Renal cortex interstitium (tissue), 11 donors: ENCODE results near the gene HS3ST6. TPM values are rescaled to one million over a fixed set of nuclear protein-coding genes. Genes with fewer than 3 reads are reported as not detected.
"Not testable (repeated sequence)": the region's sequence is repeated elsewhere in the genome, so short reads cannot be mapped to it uniquely, and the experiment has no call there.

ENCODE experiments used
- DNase-seq, 11 donors: peaks; one replicate each; pipeline ENCODE4 v3.0.0-alpha.2; 2013; ENCODE audit warnings: low read depth in 9 of 11, low spot score in 4 of 11; ENCODE audit errors: extremely low read depth in 1 of 11
- polyA plus RNA-seq, 3 donors: library from polyadenylated mRNA; unstranded; fragments of 120-200 nt; gene quantifications; one replicate each; pipeline ENCODE4 v1.2.1, GENCODE V29; 2013; ENCODE audit not compliant: insufficient read length in 3 of 3

Gene HS3ST6
- polyA plus RNA-seq, 3 donors, result 0.20 to 0.32 (median 0.27) TPM

- DNase-seq, result no peak
These were observed 4.7 kb downstream of the HS3ST6 start for GRCh38 chr16:1913327-1914083.

- no peak for DNase-seq
These were observed 6.0 kb downstream of the HS3ST6 start for GRCh38 chr16:1912215-1912543.

- no peak for DNase-seq
These were observed 6.6 kb downstream of the HS3ST6 start for GRCh38 chr16:1911467-1912214.

DNA sequence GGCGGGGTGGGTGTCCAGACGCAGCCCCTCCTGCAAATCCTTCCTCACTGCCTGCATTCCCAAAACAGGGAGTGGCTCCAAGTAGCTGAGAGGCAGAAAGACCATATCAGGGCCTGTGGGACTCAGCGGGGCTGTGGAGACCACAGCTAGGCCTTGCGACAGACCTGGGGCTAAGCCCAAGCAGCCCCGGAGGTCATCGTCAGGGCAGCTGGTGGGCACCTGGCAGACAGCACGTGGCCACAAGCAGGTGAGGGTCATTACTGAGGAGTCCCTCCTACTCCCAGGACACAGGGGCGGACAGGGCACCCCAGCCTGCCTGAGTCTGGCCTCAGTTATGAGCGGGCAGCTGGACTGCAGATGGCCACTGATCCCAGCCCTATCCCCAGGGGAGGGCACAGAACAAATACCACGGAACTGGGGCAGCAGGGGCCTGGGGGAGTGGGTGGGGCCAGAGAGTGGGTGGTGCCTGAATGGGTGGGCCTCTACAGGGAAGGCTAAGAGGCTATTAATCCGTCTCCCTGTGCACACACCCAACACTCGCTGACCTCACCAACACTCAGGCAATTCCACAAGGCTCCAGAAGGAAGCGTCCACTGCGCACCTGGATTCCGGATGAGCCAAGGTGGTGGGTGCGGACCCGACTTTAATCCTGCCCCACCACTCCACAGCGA is 8.5 kb downstream of the HS3ST6 start:
- DNase-seq, result no peak

DNA sequence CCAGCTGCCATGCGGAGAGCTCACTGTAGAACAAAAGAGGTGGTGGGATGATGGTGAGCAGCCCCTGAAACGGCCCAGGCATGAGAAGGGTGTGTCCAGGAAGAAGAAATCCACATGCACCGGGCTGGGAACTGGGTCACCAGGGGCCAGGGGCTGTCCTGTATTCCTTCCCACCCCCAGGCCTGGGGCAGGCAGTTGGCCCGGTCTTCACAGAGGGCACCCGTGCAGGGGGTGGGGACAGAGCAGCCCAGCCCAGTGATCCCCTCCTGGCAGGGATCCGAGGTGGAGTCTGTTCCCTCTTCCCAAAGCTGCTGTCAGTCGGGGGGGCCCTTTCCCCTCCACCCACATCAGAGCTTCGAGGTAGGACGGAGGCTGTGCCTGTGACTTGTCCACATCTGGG is 9.2 kb downstream of the HS3ST6 start:
- DNase-seq, result no peak

GRCh38 chr16:1908184-1908583 is 10.0 kb downstream of the HS3ST6 start:
- DNase-seq, result no peak

DNA sequence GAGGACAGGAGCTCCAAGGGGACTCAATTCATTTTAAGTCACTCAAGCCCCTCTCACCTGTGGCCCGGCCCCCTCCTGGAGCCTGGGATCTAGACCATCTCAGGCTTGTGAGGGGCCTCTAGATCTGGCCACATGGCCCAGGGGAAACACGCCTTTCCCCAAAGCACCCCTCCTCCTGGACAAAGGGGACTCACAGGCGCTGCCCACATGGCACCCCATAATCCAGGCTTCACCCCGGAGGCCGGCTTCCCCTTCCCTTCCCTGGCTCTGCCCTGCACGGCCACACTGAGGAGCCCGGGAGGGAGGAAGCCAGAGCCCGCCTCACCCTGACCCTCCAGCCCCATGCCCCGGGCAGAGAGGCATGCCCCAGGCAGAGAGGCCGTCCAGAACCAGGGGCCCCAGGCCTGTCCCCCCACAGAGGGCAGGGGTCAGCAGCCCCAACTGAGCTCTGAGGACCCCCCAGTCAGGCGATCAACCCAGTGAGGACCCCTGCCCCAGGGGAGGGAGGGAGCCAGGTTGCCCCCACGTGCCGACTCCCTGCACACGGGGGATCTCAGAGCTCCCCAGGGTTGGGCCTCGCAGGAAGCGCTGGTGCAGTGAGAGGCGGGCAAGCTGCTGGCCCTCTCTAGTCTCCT is 10.9 kb downstream of the HS3ST6 start:
- no peak for DNase-seq

- DNase-seq, result no peak
These were observed 11.4 kb downstream of the HS3ST6 start for GRCh38 chr16:1906846-1907165.

DNA sequence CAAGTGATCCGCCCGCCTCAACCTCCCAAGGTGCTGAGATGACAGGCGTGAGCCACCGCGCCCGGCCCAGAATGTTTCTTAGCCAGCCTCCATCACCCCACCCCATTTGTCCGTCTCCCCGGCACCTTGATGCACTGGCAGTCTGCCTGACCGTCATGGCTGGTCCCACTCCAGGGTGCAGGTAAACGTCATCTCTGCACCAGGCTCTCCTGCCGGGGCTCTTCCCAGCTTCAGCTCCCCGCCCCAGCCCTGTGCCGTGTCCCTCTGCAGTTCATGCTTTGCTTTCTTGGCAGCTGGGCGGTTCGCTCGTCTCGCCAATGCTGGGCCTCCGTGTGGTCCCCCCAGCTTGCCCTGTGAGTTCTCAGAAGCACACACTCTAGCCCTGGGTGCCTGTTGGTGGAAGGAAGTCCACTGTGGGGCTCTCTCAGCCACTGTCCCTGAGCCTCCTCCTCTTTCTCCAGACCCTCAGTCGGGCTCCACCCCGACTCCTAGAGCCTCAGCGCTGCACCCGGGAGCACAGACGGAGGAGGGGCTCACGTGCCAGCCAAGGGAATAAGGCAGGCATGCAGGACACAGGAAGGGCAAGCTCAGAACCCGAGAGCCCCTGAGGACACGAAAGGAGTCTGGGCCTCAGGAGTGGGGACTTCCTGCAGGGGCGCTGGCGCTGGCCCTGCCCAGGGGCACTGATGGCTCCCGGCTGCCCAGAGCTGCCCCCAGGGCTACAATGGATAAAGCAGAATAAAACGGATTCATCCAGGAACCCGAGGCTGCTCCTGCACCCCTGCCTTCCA is 12.0 kb downstream of the HS3ST6 start:
- DNase-seq, result no peak

DNA sequence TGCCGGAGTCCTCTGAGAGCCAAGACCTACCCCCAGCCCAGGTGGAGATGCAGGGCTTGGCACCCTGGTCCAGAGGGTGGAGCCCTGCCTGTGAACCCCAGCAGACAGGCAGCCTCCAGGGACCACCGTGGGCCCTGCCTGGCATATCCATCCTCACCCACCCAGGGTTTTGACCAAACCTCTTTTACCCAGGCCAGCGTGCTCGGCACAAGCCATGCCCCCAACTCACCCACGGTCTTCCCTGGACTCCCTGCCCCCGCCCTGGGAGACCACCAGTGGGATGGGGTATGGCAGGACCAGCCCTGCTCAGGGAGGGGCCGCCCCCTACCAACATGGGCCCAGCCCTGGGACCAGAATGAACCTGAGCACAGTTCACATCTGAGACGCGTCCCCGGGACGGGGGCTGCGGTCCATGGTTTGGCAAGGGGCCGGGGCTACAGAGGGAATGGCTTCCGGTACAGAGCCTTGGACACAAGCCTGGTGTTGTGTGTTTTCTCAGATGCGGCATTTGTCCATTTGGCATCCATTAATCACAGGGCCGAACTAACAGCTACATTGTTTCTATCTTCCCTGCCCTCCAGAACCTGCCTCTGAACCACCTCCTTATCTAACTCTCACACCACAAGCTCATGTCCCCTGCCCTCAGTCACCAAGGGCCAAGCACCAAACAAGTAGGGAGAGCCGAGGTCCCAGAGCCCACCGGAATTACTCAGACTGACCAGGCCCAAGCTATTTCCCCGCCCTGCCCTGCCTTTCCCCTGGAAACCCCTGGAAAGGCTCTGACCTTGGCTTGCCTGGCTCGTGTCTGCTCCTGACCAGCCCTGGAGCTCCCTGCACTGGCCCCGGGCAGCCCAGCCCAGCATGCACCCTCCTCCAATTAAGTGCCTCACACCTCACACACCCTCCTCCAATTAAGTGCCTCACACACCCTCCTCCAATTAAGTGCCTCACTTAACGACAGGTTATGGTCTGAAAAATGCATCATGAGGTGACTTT is 14.1 kb downstream of the HS3ST6 start:
- no peak for DNase-seq

GRCh38 chr16:1903220-1903574 is 15.0 kb downstream of the HS3ST6 start:
- no peak for DNase-seq

GRCh38 chr16:1902547-1903219 is 15.5 kb downstream of the HS3ST6 start:
- no peak for DNase-seq

DNA sequence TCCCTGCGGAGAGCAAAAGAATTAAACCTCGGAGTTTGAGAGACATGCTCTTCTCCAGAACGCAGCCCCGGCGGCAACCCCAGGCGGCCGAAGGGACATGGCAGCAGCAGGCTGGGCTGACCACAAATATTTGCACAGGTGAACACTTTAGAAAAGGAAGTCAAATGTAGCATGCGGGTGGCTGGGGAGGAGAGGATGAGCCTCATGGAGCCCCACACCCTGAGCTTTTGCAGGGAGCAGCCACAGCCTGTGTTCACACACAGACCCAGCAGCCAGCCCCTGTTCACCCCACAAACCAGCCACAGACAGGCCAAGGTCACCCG is 17.8 kb downstream of the HS3ST6 start:
- DNase-seq, result no peak

DNA sequence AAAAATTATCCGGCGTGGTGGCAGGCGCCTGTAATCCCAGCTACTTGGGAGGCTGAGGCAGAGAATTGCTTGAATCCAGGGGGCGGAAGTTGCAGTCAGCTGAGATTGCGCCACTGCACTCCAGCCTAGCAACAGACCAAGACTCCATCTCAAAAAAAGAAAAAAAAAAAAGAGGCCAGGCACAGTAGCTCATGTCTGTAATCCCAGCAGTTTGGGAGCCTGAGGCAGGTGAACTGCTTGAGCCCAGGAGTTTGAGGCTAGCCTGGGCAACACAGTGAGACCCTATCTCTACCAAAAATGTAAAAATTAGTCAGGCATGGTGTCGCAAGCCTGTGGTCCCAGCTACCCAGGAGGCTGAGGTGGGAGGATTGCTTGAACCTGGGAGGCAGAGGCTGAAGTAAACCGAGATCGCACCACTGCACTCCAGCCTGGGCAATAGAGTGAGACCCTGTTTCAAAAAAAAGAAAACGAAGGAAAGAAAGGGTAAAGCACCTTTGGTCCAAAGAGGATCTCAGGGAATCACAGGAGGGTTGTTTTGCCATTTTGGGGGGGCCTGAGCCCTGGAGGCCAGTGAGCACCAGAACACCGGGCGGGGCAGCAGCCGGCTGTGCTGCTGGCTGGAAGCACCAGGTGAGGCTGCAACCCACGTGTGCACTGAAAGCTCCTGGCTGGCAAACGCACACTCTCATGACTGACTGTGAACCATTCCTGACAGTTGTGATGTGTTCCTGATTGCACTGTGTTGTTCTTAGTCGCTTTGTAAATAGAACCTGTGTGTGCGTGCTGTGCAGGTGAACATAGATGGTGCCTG is 18.4 kb downstream of the HS3ST6 start:
- DNase-seq, result no peak

- DNase-seq, result not testable (repeated sequence)
These were observed 20.5 kb downstream of the HS3ST6 start for GRCh38 chr16:1897692-1898091.

DNA sequence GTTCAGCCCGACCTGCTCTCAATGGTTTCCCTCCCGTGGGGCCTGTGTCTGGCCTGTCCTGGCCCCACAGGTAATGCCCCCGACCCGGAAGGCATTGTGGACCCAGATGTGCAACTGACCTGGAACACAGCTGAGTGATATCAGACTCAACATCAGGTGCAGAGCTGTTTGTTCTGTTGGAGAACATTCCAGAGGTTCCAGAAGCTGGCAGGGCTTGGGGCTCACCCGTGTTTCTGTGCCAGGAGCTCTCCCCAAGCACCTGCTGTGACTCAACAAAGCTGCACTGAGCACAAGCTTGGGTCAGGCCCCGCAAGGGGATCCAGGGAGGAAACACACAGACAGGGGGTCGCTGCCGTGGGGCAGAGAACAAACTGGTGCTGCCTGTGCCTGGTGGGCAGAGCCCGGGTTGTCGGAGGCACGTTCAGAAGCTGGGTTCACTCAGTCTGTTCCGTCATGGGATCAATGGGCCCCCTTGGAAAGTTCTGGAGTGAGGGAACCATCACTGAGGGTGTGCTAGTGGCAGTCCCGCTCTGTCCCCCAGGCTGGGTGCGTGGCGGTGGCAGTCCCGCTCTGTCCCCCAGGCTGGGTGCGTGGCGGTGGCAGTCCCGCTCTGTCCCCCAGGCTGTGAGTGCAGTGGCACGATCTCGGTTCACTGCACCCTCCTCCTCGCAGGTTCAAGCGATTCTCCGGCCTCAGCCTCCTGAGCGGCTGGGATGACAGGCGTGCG is 22.1 kb downstream of the HS3ST6 start:
- no peak for DNase-seq
